SK-N-MC (cell line): ENCODE data around the gene ZNF736.
"Not testable (repeated sequence)": the region's sequence is repeated elsewhere in the genome, so short reads cannot be mapped to it uniquely, and the experiment has no call there.

Experiments
- EZH2 ChIP-seq: fragments of 200-600 bp; sonication (generic); IDR thresholded peaks from one replicate; pipeline ENCODE4 v1.6.1; 2017; ENCODE audit warnings: antibody characterized with exemption
- FOXP2 ChIP-seq: optimal IDR thresholded peaks from 2 replicates; pipeline ENCODE3; 2011; ENCODE audit warnings: mild to moderate bottlenecking, moderate library complexity; ENCODE audit not compliant: insufficient read depth; ENCODE audit errors: extremely low read length, control extremely low read depth
- POLR2AphosphoS5 ChIP-seq: IDR thresholded peaks from 2 replicates; pipeline ENCODE4 v1.6.1; 2012; ENCODE audit warnings: mild to moderate bottlenecking, low read depth, low read length, borderline replicate concordance

DNA sequence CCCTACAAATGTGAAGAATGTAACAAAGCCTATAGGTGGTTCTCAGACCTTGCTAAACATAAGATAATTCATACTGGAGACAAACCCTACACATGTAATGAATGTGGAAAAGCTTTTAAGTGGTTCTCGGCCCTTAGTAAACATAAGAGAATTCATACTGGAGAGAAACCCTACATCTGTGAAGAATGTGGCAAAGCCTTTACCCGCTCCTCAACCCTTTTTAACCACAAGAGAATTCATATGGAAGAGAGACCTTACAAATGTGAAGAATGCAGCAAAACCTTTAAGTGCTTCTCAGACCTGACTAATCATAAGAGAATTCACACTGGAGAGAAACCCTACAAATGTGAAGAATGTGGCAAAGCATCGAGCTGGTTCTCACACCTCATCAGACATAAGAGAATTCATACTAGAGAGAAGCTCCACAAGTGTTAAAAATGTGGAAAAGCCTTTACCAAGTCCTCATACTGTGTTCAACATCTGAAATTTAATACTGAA is 35.0 kb downstream of the ZNF736 start:
- not testable (repeated sequence) for TF ChIP-seq EZH2, POLR2AphosphoS5, FOXP2
